OCI-LY1 (cell line): ENCODE measurements around the gene GPR37L1.

Experiments used
- H2AFZ ChIP-seq: fragments of 200-600 bp; sonication (generic), shearing (Covaris generic); 2 replicates; pipeline ENCODE4 v1.6.0; 2014; ENCODE audit warnings: antibody characterized with exemption, mild to moderate bottlenecking, low read length
- H3F3A ChIP-seq: fragments of 200-600 bp; sonication (generic), shearing (Covaris generic); 2 replicates; pipeline ENCODE4 v1.6.0; 2014; ENCODE audit warnings: mild to moderate bottlenecking, antibody characterized with exemption, low read length, moderate library complexity; ENCODE audit not compliant: insufficient read depth
- H3K27ac ChIP-seq: fragments of 200-600 bp; sonication (generic); 2 replicates; pipeline ENCODE4 v1.5.1; 2014; ENCODE audit warnings: low read length, mixed run types, mild to moderate bottlenecking, low read depth; ENCODE audit not compliant: poor library complexity, severe bottlenecking
- H3K27me3 ChIP-seq: fragments of 200-600 bp; sonication (generic); 2 replicates; pipeline ENCODE4 v1.6.0; 2014; ENCODE audit warnings: antibody characterized with exemption, mild to moderate bottlenecking, low read length, moderate library complexity; ENCODE audit not compliant: insufficient read depth
- H3K36me3 ChIP-seq: fragments of 200-600 bp; sonication (generic); 2 replicates; pipeline ENCODE4 v1.6.1; 2014; ENCODE audit warnings: mild to moderate bottlenecking, antibody characterized with exemption, low read length, moderate library complexity, mixed read lengths; ENCODE audit not compliant: insufficient read depth
- H3K4me1 ChIP-seq: fragments of 200-600 bp; sonication (generic); 2 replicates; pipeline ENCODE4 v1.5.1; 2014; ENCODE audit warnings: mild to moderate bottlenecking, low read length, moderate library complexity; ENCODE audit not compliant: insufficient read depth, severe bottlenecking
- H3K4me2 ChIP-seq: fragments of 200-600 bp; sonication (generic), shearing (Covaris generic); 2 replicates; pipeline ENCODE4 v1.6.1; 2014; ENCODE audit warnings: low read length
- H3K4me3 ChIP-seq: fragments of 200-600 bp; sonication (generic); 2 replicates; pipeline ENCODE4 v1.5.1; 2014; ENCODE audit warnings: low read length, low read depth, mild to moderate bottlenecking, mixed read lengths; ENCODE audit not compliant: poor library complexity, severe bottlenecking
- H3K79me2 ChIP-seq: fragments of 200-600 bp; shearing (Covaris generic); 2 replicates; pipeline ENCODE4 v1.6.1; 2016; ENCODE audit warnings: mixed run types, low read length, mixed read lengths; ENCODE audit not compliant: insufficient read depth
- H3K9ac ChIP-seq: fragments of 200-600 bp; sonication (generic), shearing (Covaris generic); 2 replicates; pipeline ENCODE4 v1.6.1; 2014; ENCODE audit warnings: mild to moderate bottlenecking, low read length, mixed read lengths
- H3K9me2 ChIP-seq: fragments of 200-600 bp; sonication (generic), shearing (Covaris generic); 2 replicates; pipeline ENCODE4 v1.6.1; 2014; ENCODE audit warnings: low read depth, mild to moderate bottlenecking, low read length, mixed read lengths
- H3K9me3 ChIP-seq: fragments of 200-600 bp; shearing (Covaris generic); 2 replicates; pipeline ENCODE4 v1.6.1; 2014; ENCODE audit warnings: low read length, mixed read lengths
- H4K20me1 ChIP-seq: fragments of 200-600 bp; sonication (generic), shearing (Covaris generic); 2 replicates; pipeline ENCODE4 v1.6.0; 2016; ENCODE audit warnings: mild to moderate bottlenecking, low read length; ENCODE audit not compliant: insufficient read depth
- EZH2 ChIP-seq: fragments of 200-600 bp; sonication (generic), shearing (Covaris generic); IDR thresholded peaks from 2 replicates; pipeline ENCODE4 v1.8.0; 2017; ENCODE audit warnings: borderline replicate concordance, mixed run types, mild to moderate bottlenecking, antibody characterized with exemption, low read length, moderate library complexity, mixed read lengths
- TF ChIP-seq, protein P1 (sequence below): fragments of 200-600 bp; sonication (generic), shearing (Covaris generic); IDR thresholded peaks from 2 replicates; pipeline ENCODE4 v1.5.1; 2017; ENCODE audit warnings: mild to moderate bottlenecking, antibody characterized with exemption, low read length, moderate library complexity, mixed read lengths

The GPR37L1 gene

DNA sequence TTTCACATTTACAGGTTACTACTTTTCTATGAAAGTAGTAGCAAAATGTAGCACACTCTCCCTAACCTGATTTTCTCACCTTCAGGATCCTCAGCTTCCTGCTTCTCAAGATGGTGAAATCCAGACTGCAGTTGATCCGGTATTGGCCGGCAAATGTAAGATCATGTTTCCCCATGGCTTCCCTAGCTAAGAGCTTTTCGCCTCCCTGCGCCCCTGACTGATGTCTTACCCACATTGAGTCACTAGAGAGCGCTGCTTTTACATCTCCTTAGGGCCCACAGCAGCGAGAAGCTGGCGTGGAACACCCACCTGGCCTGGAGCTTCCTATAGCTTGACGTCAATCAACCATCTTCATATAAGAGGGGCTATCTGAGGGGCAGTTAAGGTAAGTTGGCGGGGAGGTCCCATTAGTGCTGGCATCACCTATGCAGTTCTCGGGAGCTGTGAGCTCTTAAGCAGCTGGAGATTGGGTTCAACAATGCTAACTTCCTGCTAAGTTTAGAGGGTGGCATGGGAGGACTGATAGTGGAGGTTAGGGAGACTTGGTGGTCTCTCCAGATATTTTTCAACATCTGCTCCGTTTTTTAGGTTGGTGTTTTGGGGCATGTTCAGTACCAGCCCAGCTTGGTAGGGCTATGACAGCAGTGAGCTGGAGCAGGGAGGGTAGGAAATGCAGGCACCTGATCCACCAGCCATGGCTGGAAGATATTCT is 32.2 kb downstream of the GPR37L1 start:
- H3K4me2 ChIP-seq = peak overlapping the region; percentile 6; the same call in 1 of the 2 replicates
- H3K36me3 ChIP-seq = peaks cover 81% of the 10 kb centered on the region
- no peaks in the 10 kb centered on the region for H3K27me3 ChIP-seq
- H3K27ac ChIP-seq = peak overlapping the region; percentile 47
- H3F3A ChIP-seq = no peaks in the 10 kb centered on the region
- no peaks in the 10 kb centered on the region for H4K20me1 ChIP-seq
- no peaks in the 10 kb centered on the region for H3K9me2 ChIP-seq
- peaks cover 40% of the 10 kb centered on the region for H3K4me1 ChIP-seq
- H3K9ac ChIP-seq = no peak overlapping the region; the same call in 1 of the 2 replicates
- TF ChIP-seq EZH2 = no peak
- TF ChIP-seq, protein P1, sequence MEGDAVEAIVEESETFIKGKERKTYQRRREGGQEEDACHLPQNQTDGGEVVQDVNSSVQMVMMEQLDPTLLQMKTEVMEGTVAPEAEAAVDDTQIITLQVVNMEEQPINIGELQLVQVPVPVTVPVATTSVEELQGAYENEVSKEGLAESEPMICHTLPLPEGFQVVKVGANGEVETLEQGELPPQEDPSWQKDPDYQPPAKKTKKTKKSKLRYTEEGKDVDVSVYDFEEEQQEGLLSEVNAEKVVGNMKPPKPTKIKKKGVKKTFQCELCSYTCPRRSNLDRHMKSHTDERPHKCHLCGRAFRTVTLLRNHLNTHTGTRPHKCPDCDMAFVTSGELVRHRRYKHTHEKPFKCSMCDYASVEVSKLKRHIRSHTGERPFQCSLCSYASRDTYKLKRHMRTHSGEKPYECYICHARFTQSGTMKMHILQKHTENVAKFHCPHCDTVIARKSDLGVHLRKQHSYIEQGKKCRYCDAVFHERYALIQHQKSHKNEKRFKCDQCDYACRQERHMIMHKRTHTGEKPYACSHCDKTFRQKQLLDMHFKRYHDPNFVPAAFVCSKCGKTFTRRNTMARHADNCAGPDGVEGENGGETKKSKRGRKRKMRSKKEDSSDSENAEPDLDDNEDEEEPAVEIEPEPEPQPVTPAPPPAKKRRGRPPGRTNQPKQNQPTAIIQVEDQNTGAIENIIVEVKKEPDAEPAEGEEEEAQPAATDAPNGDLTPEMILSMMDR = peak; percentile 90
- H3K9me3 ChIP-seq = no peaks in the 10 kb centered on the region
- H3K79me2 ChIP-seq = no peaks in the 10 kb centered on the region
- H2AFZ ChIP-seq = no peak overlapping the region
- H3K4me3 ChIP-seq = no peak overlapping the region

DNA sequence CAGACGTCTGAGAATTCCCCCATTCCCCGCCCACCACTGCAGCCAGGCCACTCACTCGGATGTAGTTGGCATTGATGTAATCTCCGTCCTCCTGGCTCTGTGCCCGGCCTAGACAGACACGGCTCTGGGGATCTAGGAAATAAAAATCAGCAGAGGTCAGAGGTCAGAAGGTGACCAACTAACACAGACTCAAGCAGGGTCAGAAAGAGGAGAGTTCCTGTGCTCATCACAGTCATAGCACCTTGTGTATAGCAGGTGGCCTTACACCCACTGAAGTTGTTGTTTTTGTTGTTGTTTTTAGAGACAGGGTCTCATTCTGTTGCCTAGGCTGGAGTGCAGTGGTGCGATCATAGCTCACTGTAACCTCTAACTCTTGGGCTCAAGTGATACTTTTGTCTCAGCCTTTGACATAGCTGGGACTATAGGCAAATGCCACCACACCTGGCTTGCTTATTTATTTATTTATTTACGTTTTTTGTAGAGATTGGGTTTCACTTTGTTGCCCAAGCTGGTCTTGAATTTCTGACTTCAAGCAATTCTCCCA is 32.8 kb downstream of the GPR37L1 start:
- H4K20me1 ChIP-seq = no peaks in the 10 kb centered on the region
- H3F3A ChIP-seq = no peaks in the 10 kb centered on the region
- no peaks in the 10 kb centered on the region for H3K9me2 ChIP-seq
- peak overlapping the region; percentile 6; the same call in 1 of the 2 replicates for H3K4me2 ChIP-seq
- H3K9me3 ChIP-seq = no peaks in the 10 kb centered on the region
- no peak overlapping the region for H2AFZ ChIP-seq
- peak overlapping the region; percentile 47 for H3K27ac ChIP-seq
- H3K36me3 ChIP-seq = peaks cover 75% of the 10 kb centered on the region
- no peak overlapping the region for H3K9ac ChIP-seq
- peaks cover 47% of the 10 kb centered on the region for H3K4me1 ChIP-seq
- H3K27me3 ChIP-seq = no peaks in the 10 kb centered on the region
- TF ChIP-seq, protein P1 = no peak
- no peak overlapping the region for H3K4me3 ChIP-seq
- H3K79me2 ChIP-seq = no peaks in the 10 kb centered on the region

DNA sequence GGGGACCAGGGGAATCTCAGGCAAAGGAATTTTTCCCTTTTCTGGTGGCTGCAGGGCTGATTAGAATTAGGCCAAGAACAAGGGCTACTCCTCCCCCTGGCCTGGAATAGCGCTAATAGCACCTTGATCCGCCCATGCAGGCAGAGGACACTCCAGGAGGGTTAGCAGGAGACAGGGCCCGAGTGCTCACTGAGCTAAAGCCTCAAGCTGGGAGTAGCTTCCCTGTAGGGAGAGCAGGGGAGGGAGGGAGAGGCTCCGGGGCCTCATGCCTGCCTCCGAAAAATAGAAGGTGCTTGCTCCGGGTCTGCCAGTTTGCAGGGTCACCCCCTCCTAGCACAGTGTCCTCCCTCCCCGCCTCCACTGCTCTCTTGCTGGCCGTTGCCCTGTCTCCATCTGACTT is 33.9 kb downstream of the GPR37L1 start:
- no peak overlapping the region for H3K9ac ChIP-seq
- TF ChIP-seq, protein P1 = no peak
- no peak for TF ChIP-seq EZH2
- no peaks in the 10 kb centered on the region for H3F3A ChIP-seq
- no peak overlapping the region for H3K4me2 ChIP-seq
- peak overlapping the region; percentile 47 for H3K27ac ChIP-seq
- no peaks in the 10 kb centered on the region for H4K20me1 ChIP-seq
- no peak overlapping the region for H2AFZ ChIP-seq
- no peak overlapping the region for H3K4me3 ChIP-seq
- H3K9me2 ChIP-seq = no peaks in the 10 kb centered on the region
- no peaks in the 10 kb centered on the region for H3K27me3 ChIP-seq
- H3K36me3 ChIP-seq = peaks cover 64% of the 10 kb centered on the region
- no peaks in the 10 kb centered on the region for H3K9me3 ChIP-seq
- H3K79me2 ChIP-seq = no peaks in the 10 kb centered on the region
- peaks cover 57% of the 10 kb centered on the region for H3K4me1 ChIP-seq
